ENCODE data around the gene CLEC16A. TPM values are rescaled to one million over a fixed set of nuclear protein-coding genes. Genes with fewer than 3 reads are reported as not detected.

CLEC16A gene
- total RNA-seq, 1 donor from 2014 or later = 7.8 TPM

GRCh38 chr16:11145819-11146211 is 201.5 kb downstream of the CLEC16A start:
- Mint-ChIP-seq H3K4me3 (no peak overlapping the region), H3K27me3 (ENCODE audit: insufficient read depth, low read depth) (no peaks in the 10 kb centered on the region), H3K9me3 (no peaks in the 10 kb centered on the region), H3K4me1 (peaks cover 17% of the 10 kb centered on the region), H3K27ac (no peak overlapping the region), H3K36me3 (no peaks in the 10 kb centered on the region)
- Histone ChIP-seq H3K79me2 (ENCODE audit: low read depth) (no peaks in the 10 kb centered on the region), H3K27me3 (no peaks in the 10 kb centered on the region), H4K20me1 (ENCODE audit: low read depth) (no peaks in the 10 kb centered on the region), H3K36me3 (no peaks in the 10 kb centered on the region), H3K4me1 (no peaks in the 10 kb centered on the region), H2AFZ (replicated peaks) (no peak overlapping the region), H3F3A (ENCODE audit: low read depth) (no peaks in the 10 kb centered on the region), H3K4me2 (no peak overlapping the region), H3K9me3 (ENCODE audit: low read depth) (no peaks in the 10 kb centered on the region), H3K9ac (no peak overlapping the region), H3K27ac (no peak overlapping the region), H3K4me3 (no peak overlapping the region)
- no peak for DNase-seq (ENCODE audit: low spot score)
- TF ChIP-seq EZH2phosphoT487 (IDR thresholded peaks at IDR 0.05) (no peak), CTCF (IDR thresholded peaks at IDR 0.05) (no peak), EZH2 (IDR thresholded peaks at IDR 0.05) (no peak)

DNA sequence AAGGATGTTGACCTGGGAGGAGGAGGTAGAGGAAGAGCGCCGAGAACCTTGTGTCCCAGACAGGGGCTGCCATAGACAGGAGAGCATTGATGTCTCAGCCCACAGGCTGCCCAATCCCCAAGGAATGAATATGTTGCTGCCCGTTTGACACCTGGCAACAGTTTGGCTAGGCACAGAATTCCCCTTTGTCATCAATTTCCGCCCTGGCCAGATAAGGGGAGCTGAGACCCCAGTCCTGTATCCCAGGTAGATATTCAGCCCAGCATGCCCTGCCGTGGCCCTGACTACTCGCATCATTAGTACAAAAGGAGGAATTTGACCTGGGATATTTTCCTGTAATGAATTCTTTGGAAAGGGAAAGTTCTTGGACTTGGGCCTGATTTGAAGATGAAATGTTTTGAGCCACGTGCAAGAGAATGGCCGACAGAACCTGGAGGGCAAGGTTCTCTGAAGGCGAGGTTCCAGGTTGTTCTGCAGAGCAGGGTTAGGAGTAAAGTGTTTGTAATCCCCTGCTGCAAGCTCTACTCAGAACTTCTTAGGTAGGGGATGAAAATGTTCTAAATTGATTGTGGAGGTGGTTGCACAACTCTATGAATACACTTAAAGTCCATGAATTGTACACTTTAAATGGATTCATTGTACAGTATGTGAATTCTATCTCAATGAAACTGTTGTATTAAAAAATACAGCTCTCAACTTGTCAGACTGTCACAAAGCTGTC is 202.8 kb downstream of the CLEC16A start:
- H3K27ac Mint-ChIP-seq = no peak overlapping the region
- no peaks in the 10 kb centered on the region for H3K9me3 Mint-ChIP-seq
- Histone ChIP-seq H4K20me1 (ENCODE audit: low read depth) (no peaks in the 10 kb centered on the region), H3K4me2 (no peak overlapping the region), H3K9ac (no peak overlapping the region), H3K9me3 (ENCODE audit: low read depth) (no peaks in the 10 kb centered on the region), H3K4me1 (peaks cover 6% of the 10 kb centered on the region), H3K27ac (no peak overlapping the region), H3K36me3 (no peaks in the 10 kb centered on the region), H2AFZ (replicated peaks) (no peak overlapping the region), H3K27me3 (no peaks in the 10 kb centered on the region), H3F3A (ENCODE audit: low read depth) (no peaks in the 10 kb centered on the region), H3K4me3 (no peak overlapping the region), H3K79me2 (ENCODE audit: low read depth) (no peaks in the 10 kb centered on the region)
- no peak for DNase-seq (ENCODE audit: low spot score)
- H3K36me3 Mint-ChIP-seq = no peaks in the 10 kb centered on the region
- H3K27me3 Mint-ChIP-seq (ENCODE audit: insufficient read depth, low read depth) = no peaks in the 10 kb centered on the region
- H3K4me3 Mint-ChIP-seq = no peak overlapping the region
- TF ChIP-seq EZH2 (IDR thresholded peaks at IDR 0.05) (no peak), EZH2phosphoT487 (IDR thresholded peaks at IDR 0.05) (no peak), CTCF (IDR thresholded peaks at IDR 0.05) (no peak)
- H3K4me1 Mint-ChIP-seq = peaks cover 23% of the 10 kb centered on the region

- no peak overlapping the region for H3K4me3 Mint-ChIP-seq
Measured at GRCh38 chr16:11147754-11148444, 203.5 kb downstream of the CLEC16A start.

More at GRCh38 chr16:11147754-11148444, 203.5 kb downstream of the CLEC16A start:
- Histone ChIP-seq H3F3A (ENCODE audit: low read depth) (no peaks in the 10 kb centered on the region), H3K4me1 (peaks cover 6% of the 10 kb centered on the region), H3K9ac (no peak overlapping the region), H3K36me3 (no peaks in the 10 kb centered on the region), H3K27ac (no peak overlapping the region), H3K79me2 (ENCODE audit: low read depth) (no peaks in the 10 kb centered on the region), H3K27me3 (no peaks in the 10 kb centered on the region), H2AFZ (replicated peaks) (no peak overlapping the region), H4K20me1 (ENCODE audit: low read depth) (no peaks in the 10 kb centered on the region), H3K4me2 (no peak overlapping the region), H3K4me3 (no peak overlapping the region), H3K9me3 (ENCODE audit: low read depth) (no peaks in the 10 kb centered on the region)
- Mint-ChIP-seq H3K27ac (no peak overlapping the region), H3K36me3 (no peaks in the 10 kb centered on the region), H3K9me3 (no peaks in the 10 kb centered on the region), H3K27me3 (ENCODE audit: insufficient read depth, low read depth) (no peaks in the 10 kb centered on the region), H3K4me1 (peaks cover 23% of the 10 kb centered on the region)
- TF ChIP-seq EZH2 (IDR thresholded peaks at IDR 0.05) = no peak
- TF ChIP-seq EZH2phosphoT487 (IDR thresholded peaks at IDR 0.05) = no peak
- TF ChIP-seq CTCF (IDR thresholded peaks at IDR 0.05) = no peak
- DNase-seq (ENCODE audit: low spot score) = no peak
